ENCODE data around the gene CAMK2N1.
A peak's percentile ranks its signal among the peaks of the same experiment; 100 is the strongest.

CAMK2N1 gene

GRCh38 chr1:20486457-20487235 lies 636 bp upstream of the CAMK2N1 start:
- peak overlapping the region; percentile 80 for H3K4me3 Mint-ChIP-seq
- H3K27me3 Mint-ChIP-seq = peaks cover 31% of the 10 kb centered on the region
- H3K27ac Mint-ChIP-seq = no peak overlapping the region
- H3K36me3 Mint-ChIP-seq = no peaks in the 10 kb centered on the region
- H3K4me1 Mint-ChIP-seq = peaks cover 20% of the 10 kb centered on the region
- no peaks in the 10 kb centered on the region for H3K9me3 Mint-ChIP-seq

GRCh38 chr1:20484519-20485462 lies 1.2 kb downstream of the CAMK2N1 start:
- Mint-ChIP-seq H3K27ac (peak overlapping the region; percentile 41), H3K36me3 (no peaks in the 10 kb centered on the region), H3K27me3 (peaks cover 38% of the 10 kb centered on the region), H3K4me3 (peak overlapping the region; percentile 85), H3K9me3 (no peaks in the 10 kb centered on the region), H3K4me1 (peaks cover 20% of the 10 kb centered on the region)

GRCh38 chr1:20483833-20484518 lies 2.0 kb downstream of the CAMK2N1 start:
- Mint-ChIP-seq H3K4me3 (peak overlapping the region; percentile 85), H3K27me3 (peaks cover 46% of the 10 kb centered on the region), H3K4me1 (peaks cover 20% of the 10 kb centered on the region), H3K27ac (no peak overlapping the region), H3K9me3 (no peaks in the 10 kb centered on the region), H3K36me3 (no peaks in the 10 kb centered on the region)

GRCh38 chr1:20483098-20483832 lies 2.7 kb downstream of the CAMK2N1 start:
- H3K9me3 Mint-ChIP-seq = no peaks in the 10 kb centered on the region
- H3K27me3 Mint-ChIP-seq = peaks cover 47% of the 10 kb centered on the region
- no peaks in the 10 kb centered on the region for H3K36me3 Mint-ChIP-seq
- no peak overlapping the region for H3K27ac Mint-ChIP-seq
- peaks cover 20% of the 10 kb centered on the region for H3K4me1 Mint-ChIP-seq
- peak overlapping the region; percentile 61 for H3K4me3 Mint-ChIP-seq

GRCh38 chr1:20481643-20482498 lies 4.1 kb downstream of the CAMK2N1 start:
- no peaks in the 10 kb centered on the region for H3K36me3 Mint-ChIP-seq
- peak overlapping the region; percentile 65 for H3K27ac Mint-ChIP-seq
- peaks cover 44% of the 10 kb centered on the region for H3K27me3 Mint-ChIP-seq
- no peaks in the 10 kb centered on the region for H3K9me3 Mint-ChIP-seq
- H3K4me1 Mint-ChIP-seq = peaks cover 14% of the 10 kb centered on the region
- no peak overlapping the region for H3K4me3 Mint-ChIP-seq

GRCh38 chr1:20480951-20481617 lies 4.9 kb downstream of the CAMK2N1 start:
- Mint-ChIP-seq H3K27me3 (peaks cover 48% of the 10 kb centered on the region), H3K36me3 (no peaks in the 10 kb centered on the region), H3K9me3 (no peaks in the 10 kb centered on the region), H3K27ac (no peak overlapping the region), H3K4me3 (no peak overlapping the region), H3K4me1 (peaks cover 14% of the 10 kb centered on the region)

- H3K9me3 Mint-ChIP-seq = no peaks in the 10 kb centered on the region
- H3K36me3 Mint-ChIP-seq = no peaks in the 10 kb centered on the region
- peaks cover 14% of the 10 kb centered on the region for H3K4me1 Mint-ChIP-seq
- peaks cover 48% of the 10 kb centered on the region for H3K27me3 Mint-ChIP-seq
- H3K4me3 Mint-ChIP-seq = no peak overlapping the region
- no peak overlapping the region for H3K27ac Mint-ChIP-seq
Observed at GRCh38 chr1:20480243-20480944, 5.6 kb downstream of the CAMK2N1 start.

- H3K27me3 Mint-ChIP-seq = peaks cover 54% of the 10 kb centered on the region
- no peak overlapping the region for H3K4me3 Mint-ChIP-seq
- no peaks in the 10 kb centered on the region for H3K36me3 Mint-ChIP-seq
- no peaks in the 10 kb centered on the region for H3K9me3 Mint-ChIP-seq
- H3K27ac Mint-ChIP-seq = no peak overlapping the region
- H3K4me1 Mint-ChIP-seq = peaks cover 14% of the 10 kb centered on the region
Observed at GRCh38 chr1:20479840-20480239, 6.2 kb downstream of the CAMK2N1 start.

GRCh38 chr1:20478057-20478635 lies 7.9 kb downstream of the CAMK2N1 start:
- Mint-ChIP-seq H3K27ac (no peak overlapping the region), H3K36me3 (no peaks in the 10 kb centered on the region)

GRCh38 chr1:20477348-20478056 lies 8.5 kb downstream of the CAMK2N1 start:
- no peaks in the 10 kb centered on the region for H3K9me3 Mint-ChIP-seq
- H3K27ac Mint-ChIP-seq = no peak overlapping the region
- no peaks in the 10 kb centered on the region for H3K4me1 Mint-ChIP-seq
- H3K36me3 Mint-ChIP-seq = no peaks in the 10 kb centered on the region
- peaks cover 54% of the 10 kb centered on the region for H3K27me3 Mint-ChIP-seq
- H3K4me3 Mint-ChIP-seq = no peak overlapping the region

More at GRCh38 chr1:20478057-20478635, 7.9 kb downstream of the CAMK2N1 start:
- Mint-ChIP-seq H3K27me3 (peaks cover 56% of the 10 kb centered on the region), H3K4me1 (no peaks in the 10 kb centered on the region), H3K9me3 (no peaks in the 10 kb centered on the region), H3K4me3 (no peak overlapping the region)

GRCh38 chr1:20476265-20477038 lies 9.6 kb downstream of the CAMK2N1 start:
- Mint-ChIP-seq H3K9me3 (no peaks in the 10 kb centered on the region), H3K27ac (no peak overlapping the region), H3K36me3 (no peaks in the 10 kb centered on the region), H3K4me1 (no peaks in the 10 kb centered on the region), H3K4me3 (no peak overlapping the region), H3K27me3 (peaks cover 54% of the 10 kb centered on the region)

- H3K4me1 Mint-ChIP-seq = no peaks in the 10 kb centered on the region
- no peak overlapping the region for H3K27ac Mint-ChIP-seq
- H3K36me3 Mint-ChIP-seq = no peaks in the 10 kb centered on the region
- H3K9me3 Mint-ChIP-seq = no peaks in the 10 kb centered on the region
- H3K4me3 Mint-ChIP-seq = no peak overlapping the region
- peaks cover 52% of the 10 kb centered on the region for H3K27me3 Mint-ChIP-seq
Observed at GRCh38 chr1:20474996-20475395, 11.0 kb downstream of the CAMK2N1 start.
